Parathyroid adenoma (tissue), 2 donors: ENCODE measurements around the gene UMAD1.

ENCODE experiments used
- H2AFZ ChIP-seq: fragments of 300-600 bp; sonication (generic); one replicate; pipeline ENCODE4 v1.7.0; 2017; ENCODE audit warnings: antibody characterized with exemption, mild to moderate bottlenecking
- H3K27ac ChIP-seq: fragments of 300-600 bp; sonication (generic); one replicate; pipeline ENCODE4 v1.7.0; 2017
- H3K27me3 ChIP-seq: fragments of 300-600 bp; sonication (generic); one replicate; pipeline ENCODE4 v1.7.0; 2017; ENCODE audit warnings: low read length; ENCODE audit not compliant: control insufficient read depth, insufficient read depth
- H3K36me3 ChIP-seq: fragments of 300-600 bp; sonication (generic); one replicate; pipeline ENCODE4 v1.7.0; 2017; ENCODE audit warnings: low read length; ENCODE audit not compliant: control insufficient read depth, insufficient read depth
- H3K4me1 ChIP-seq: fragments of 300-600 bp; sonication (generic); one replicate; pipeline ENCODE4 v1.7.0; 2017; ENCODE audit warnings: control low read depth
- H3K4me2 ChIP-seq: fragments of 300-600 bp; sonication (generic); one replicate; pipeline ENCODE4 v1.7.0; 2017; ENCODE audit warnings: low read length
- H3K4me3 ChIP-seq: fragments of 300-600 bp; sonication (generic); one replicate; pipeline ENCODE4 v1.7.0; 2017; ENCODE audit warnings: low read depth, low read length
- H3K79me2 ChIP-seq: fragments of 300-600 bp; sonication (generic); one replicate; pipeline ENCODE4 v1.7.0; 2017; ENCODE audit warnings: control low read depth
- H3K9ac ChIP-seq: fragments of 300-600 bp; sonication (generic); one replicate; pipeline ENCODE4 v1.7.0; 2017; ENCODE audit warnings: mild to moderate bottlenecking
- H3K9me3 ChIP-seq: fragments of 300-600 bp; sonication (generic); one replicate; pipeline ENCODE4 v1.7.0; 2017; ENCODE audit warnings: low read length; ENCODE audit not compliant: control insufficient read depth
- TF ChIP-seq, protein P1 (sequence below): fragments of 300-600 bp; sonication (generic); IDR thresholded peaks from one replicate; pipeline ENCODE4 v1.7.0; 2017; ENCODE audit warnings: antibody characterized with exemption, mild to moderate bottlenecking
- donor health status: primary hyperparathyroidism.

UMAD1 gene

DNA sequence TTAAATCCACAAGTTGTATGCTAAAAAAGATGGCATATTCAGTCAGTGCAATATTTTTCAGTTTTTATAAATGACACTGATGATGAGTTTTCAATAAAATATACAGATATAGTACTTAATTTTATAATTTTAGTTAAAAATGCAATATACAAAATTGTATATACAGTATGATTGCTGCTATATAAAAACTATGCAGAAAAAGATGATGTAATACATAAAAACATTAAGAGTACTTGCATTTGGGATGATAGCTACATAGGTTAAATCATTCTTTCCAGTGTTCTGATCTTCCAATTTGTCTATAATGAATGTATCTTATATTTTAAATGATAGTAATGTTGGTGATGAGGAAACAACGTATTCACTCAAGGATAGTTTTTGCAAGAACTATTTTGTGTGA, 169.8 kb downstream of the UMAD1 start:
- Histone ChIP-seq H3K4me1 (no peaks in the 10 kb centered on the region), H3K79me2 (no peaks in the 10 kb centered on the region), H3K9me3 (no peaks in the 10 kb centered on the region), H2AFZ (no peak overlapping the region), H3K27me3 (no peaks in the 10 kb centered on the region), H3K36me3 (no peaks in the 10 kb centered on the region), H3K4me2 (no peak overlapping the region), H3K9ac (no peak overlapping the region), H3K4me3 (no peak overlapping the region), H3K27ac (no peak overlapping the region)
- TF ChIP-seq, protein P1, sequence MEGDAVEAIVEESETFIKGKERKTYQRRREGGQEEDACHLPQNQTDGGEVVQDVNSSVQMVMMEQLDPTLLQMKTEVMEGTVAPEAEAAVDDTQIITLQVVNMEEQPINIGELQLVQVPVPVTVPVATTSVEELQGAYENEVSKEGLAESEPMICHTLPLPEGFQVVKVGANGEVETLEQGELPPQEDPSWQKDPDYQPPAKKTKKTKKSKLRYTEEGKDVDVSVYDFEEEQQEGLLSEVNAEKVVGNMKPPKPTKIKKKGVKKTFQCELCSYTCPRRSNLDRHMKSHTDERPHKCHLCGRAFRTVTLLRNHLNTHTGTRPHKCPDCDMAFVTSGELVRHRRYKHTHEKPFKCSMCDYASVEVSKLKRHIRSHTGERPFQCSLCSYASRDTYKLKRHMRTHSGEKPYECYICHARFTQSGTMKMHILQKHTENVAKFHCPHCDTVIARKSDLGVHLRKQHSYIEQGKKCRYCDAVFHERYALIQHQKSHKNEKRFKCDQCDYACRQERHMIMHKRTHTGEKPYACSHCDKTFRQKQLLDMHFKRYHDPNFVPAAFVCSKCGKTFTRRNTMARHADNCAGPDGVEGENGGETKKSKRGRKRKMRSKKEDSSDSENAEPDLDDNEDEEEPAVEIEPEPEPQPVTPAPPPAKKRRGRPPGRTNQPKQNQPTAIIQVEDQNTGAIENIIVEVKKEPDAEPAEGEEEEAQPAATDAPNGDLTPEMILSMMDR = no peak

DNA sequence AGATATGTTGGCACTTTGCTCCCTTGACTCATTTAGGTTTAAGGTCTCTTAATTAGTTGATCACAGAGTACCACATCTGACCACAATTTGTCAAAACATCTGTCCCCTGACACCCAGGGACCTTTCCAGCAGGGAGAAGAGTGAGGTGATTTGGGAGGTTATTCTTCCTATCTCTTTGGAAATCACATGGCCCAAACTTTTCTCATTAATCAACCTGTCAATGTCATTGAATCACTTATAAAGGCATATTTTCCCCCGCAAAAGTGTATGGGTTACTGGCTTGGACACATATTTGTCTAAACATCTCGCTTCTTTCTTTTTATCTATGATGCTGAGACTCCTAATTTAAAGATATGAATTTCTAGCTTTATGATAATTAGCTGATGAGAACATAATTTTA, 170.3 kb downstream of the UMAD1 start:
- Histone ChIP-seq H3K4me3 (no peak overlapping the region), H3K4me1 (no peaks in the 10 kb centered on the region), H3K9me3 (no peaks in the 10 kb centered on the region), H3K36me3 (no peaks in the 10 kb centered on the region), H2AFZ (no peak overlapping the region), H3K4me2 (no peak overlapping the region), H3K79me2 (no peaks in the 10 kb centered on the region), H3K9ac (no peak overlapping the region), H3K27ac (no peak overlapping the region), H3K27me3 (no peaks in the 10 kb centered on the region)
- TF ChIP-seq, protein P1 = no peak

DNA sequence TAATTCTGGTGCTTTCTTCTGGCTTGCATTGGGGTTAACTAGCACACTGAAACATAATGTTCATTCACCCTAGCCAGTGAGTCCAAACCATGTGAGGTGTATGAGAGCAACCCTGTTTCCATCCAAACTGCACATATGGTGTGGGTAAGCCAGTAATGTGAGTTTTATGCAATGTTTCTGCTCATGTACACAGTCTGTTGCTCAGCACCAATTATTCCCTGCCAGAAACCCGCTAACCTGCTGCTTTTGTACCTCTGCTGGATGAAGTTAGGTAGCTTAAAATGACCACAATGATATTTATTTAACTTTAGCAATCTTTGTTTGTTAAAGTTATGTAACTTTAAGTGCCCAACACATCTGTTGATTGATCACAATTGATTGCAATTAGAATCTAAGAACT, 171.6 kb downstream of the UMAD1 start:
- Histone ChIP-seq H3K4me1 (no peaks in the 10 kb centered on the region), H3K27ac (no peak overlapping the region), H2AFZ (no peak overlapping the region), H3K9me3 (no peaks in the 10 kb centered on the region), H3K79me2 (no peaks in the 10 kb centered on the region), H3K4me3 (no peak overlapping the region), H3K36me3 (no peaks in the 10 kb centered on the region), H3K9ac (no peak overlapping the region), H3K4me2 (no peak overlapping the region), H3K27me3 (no peaks in the 10 kb centered on the region)
- TF ChIP-seq, protein P1 = no peak

DNA sequence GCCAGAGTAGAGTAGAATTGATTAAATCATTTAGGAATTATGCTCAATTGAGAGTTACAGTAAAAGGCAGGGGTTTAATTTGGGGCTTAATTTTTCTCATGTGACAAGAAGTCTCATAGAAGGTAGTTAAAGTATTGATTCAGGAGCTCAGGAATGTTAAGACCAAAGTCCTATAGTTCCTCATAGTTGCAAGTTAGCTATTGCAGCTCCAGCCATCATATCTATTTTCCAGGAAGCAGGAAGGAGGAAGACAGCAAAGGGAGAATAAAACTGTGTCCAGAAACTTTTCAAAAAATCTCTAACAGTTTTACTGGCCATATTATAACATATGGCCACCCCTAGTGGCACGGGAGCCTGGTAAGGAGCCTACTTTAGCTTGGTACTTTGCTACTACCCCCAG, 174.8 kb downstream of the UMAD1 start:
- H3K36me3 ChIP-seq = no peaks in the 10 kb centered on the region
- no peaks in the 10 kb centered on the region for H3K79me2 ChIP-seq
- TF ChIP-seq, protein P1 = no peak
- H3K4me3 ChIP-seq = no peak overlapping the region
- H3K27me3 ChIP-seq = no peaks in the 10 kb centered on the region
- no peaks in the 10 kb centered on the region for H3K4me1 ChIP-seq
- H3K27ac ChIP-seq = no peak overlapping the region
- H2AFZ ChIP-seq = no peak overlapping the region
- H3K9me3 ChIP-seq = no peaks in the 10 kb centered on the region
- H3K4me2 ChIP-seq = no peak overlapping the region
- no peak overlapping the region for H3K9ac ChIP-seq

DNA sequence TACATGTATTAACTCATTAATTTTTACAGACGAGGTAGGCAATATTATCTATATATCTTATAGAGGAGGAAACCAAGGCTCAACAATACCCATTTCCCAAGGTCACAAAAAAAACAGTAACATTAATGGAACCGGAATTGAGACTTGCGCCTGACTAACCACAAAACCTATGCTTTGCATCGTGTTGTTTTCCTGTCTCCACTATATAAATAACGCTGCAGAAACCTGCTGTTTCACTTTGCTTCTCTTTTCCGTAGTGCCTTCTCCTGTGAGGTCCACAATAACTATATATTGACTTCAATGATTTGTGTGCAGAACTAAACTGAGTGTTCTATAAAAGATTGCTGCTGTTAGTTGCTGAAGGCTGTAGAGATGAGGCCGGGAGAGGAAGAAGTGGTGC, 175.5 kb downstream of the UMAD1 start:
- no peaks in the 10 kb centered on the region for H3K79me2 ChIP-seq
- no peaks in the 10 kb centered on the region for H3K4me1 ChIP-seq
- H2AFZ ChIP-seq = no peak overlapping the region
- H3K27me3 ChIP-seq = no peaks in the 10 kb centered on the region
- H3K4me2 ChIP-seq = no peak overlapping the region
- TF ChIP-seq, protein P1 = no peak
- H3K27ac ChIP-seq = no peak overlapping the region
- no peak overlapping the region for H3K4me3 ChIP-seq
- no peaks in the 10 kb centered on the region for H3K36me3 ChIP-seq
- H3K9me3 ChIP-seq = no peaks in the 10 kb centered on the region
- no peak overlapping the region for H3K9ac ChIP-seq
